CD4-positive, alpha-beta T cell (primary cell): ENCODE data around the gene PTH1R. TPM values are rescaled to one million over a fixed set of nuclear protein-coding genes. Genes with fewer than 3 reads are reported as not detected.

Experiments
- ATAC-seq: fragments of 200-7000 bp; cut with Tn5 transposase; one replicate; pipeline ENCODE4 v1.10.0; 2022; ENCODE audit warnings: mild to moderate bottlenecking; ENCODE audit not compliant: poor library complexity
- CTCF ChIA-PET: fragments of 350-600 bp; sonication (Branson Sonifier 250); formaldehyde crosslinking; loops from one replicate; lab custom pipeline; 2021; ENCODE audit warnings: antibody characterized with exemption, inconsistent platforms; lab: Charles Lee
- POLR2A ChIA-PET: fragments of 350-600 bp; sonication (Branson Sonifier 250); formaldehyde crosslinking; loops from one replicate; lab custom pipeline; 2021; ENCODE audit warnings: antibody characterized with exemption, inconsistent platforms; lab: Charles Lee
- DNase-seq, 14 experiments: peaks; one replicate each; pipeline ENCODE4 v3.0.0-alpha.2; 2013 to 2020; ENCODE audit warnings: mixed read lengths in 2 of 14
- H3K27ac ChIP-seq, 2 donors: one replicate each; pipeline versions ENCODE4 v1.5.1 to v1.7.0; 2013; ENCODE audit warnings: low read length in 2 of 2, low read depth in 1 of 2, mild to moderate bottlenecking in 1 of 2
- H3K27me3 ChIP-seq, 2 experiments: 1 replicate in 1 of 2; 2 replicates in 1 of 2; pipeline versions ENCODE4 v1.6.1 to v1.7.0; 2013; ENCODE audit warnings: low read length in 2 of 2, control low read depth in 1 of 2, mild to moderate bottlenecking in 1 of 2, moderate library complexity in 1 of 2; ENCODE audit not compliant: insufficient read depth in 2 of 2, control insufficient read depth in 1 of 2
- H3K36me3 ChIP-seq: one replicate; pipeline ENCODE4 v1.6.1; 2013; ENCODE audit warnings: low read length, control low read depth; ENCODE audit not compliant: insufficient read depth
- H3K4me1 ChIP-seq: one replicate; pipeline ENCODE4 v1.6.1; 2013; ENCODE audit warnings: low read length, control low read depth; ENCODE audit not compliant: insufficient read depth
- H3K4me3 ChIP-seq: one replicate; pipeline ENCODE4 v1.5.1; 2013; ENCODE audit warnings: mild to moderate bottlenecking, low read length, moderate library complexity
- H3K9me3 ChIP-seq, 2 experiments: 1 replicate in 1 of 2; 2 replicates in 1 of 2; pipeline versions ENCODE4 v1.6.1 to v1.7.0; 2013; ENCODE audit warnings: low read length in 2 of 2, mild to moderate bottlenecking in 2 of 2, control low read depth in 1 of 2, moderate library complexity in 1 of 2; ENCODE audit not compliant: control insufficient read depth in 1 of 2, insufficient read depth in 1 of 2
- H3K27ac Mint-ChIP-seq: one replicate; pipeline ENCODE4 v1.8.0; 2020; ENCODE audit warnings: mixed read lengths
- H3K27me3 Mint-ChIP-seq: one replicate; pipeline ENCODE4 v1.8.0; 2021; ENCODE audit warnings: mixed read lengths
- H3K36me3 Mint-ChIP-seq: one replicate; pipeline ENCODE4 v1.8.0; 2021; ENCODE audit warnings: low read depth, mixed read lengths
- H3K4me1 Mint-ChIP-seq: one replicate; pipeline ENCODE4 v1.8.0; 2021; ENCODE audit warnings: low read depth, mixed read lengths
- H3K4me3 Mint-ChIP-seq: one replicate; pipeline ENCODE4 v1.8.0; 2020; ENCODE audit warnings: mild to moderate bottlenecking, mixed read lengths
- H3K9me3 Mint-ChIP-seq: one replicate; pipeline ENCODE4 v1.8.0; 2020; ENCODE audit warnings: mixed read lengths
- intact Hi-C, 2 experiments: fragments of 100-400 bp; cut with DNase I in 1 of 2; cut with micrococcal nuclease in 1 of 2; formaldehyde crosslinking; loops; one replicate each; pipeline versions ENCODE4 v1.15.1 to v1.9.0; 2023 to 2025; cut with DNase I, micrococcal nuclease
- total RNA-seq, 174 experiments: library from RNA in 2 of 174; stranded (reverse) in 2 of 174; gene quantifications; one replicate each; pipeline ENCODE4 v1.2.3 and lab custom pipeline; 2021 to 2026
- TF ChIP-seq, protein P1 (sequence below): fragments of 200-600 bp; IDR thresholded peaks from one replicate; pipeline ENCODE4 v1.8.0; 2022; ENCODE audit warnings: antibody characterized with exemption, mild to moderate bottlenecking

Gene PTH1R
- total RNA-seq, 2 experiments from 2014 or later: not detected

DNA sequence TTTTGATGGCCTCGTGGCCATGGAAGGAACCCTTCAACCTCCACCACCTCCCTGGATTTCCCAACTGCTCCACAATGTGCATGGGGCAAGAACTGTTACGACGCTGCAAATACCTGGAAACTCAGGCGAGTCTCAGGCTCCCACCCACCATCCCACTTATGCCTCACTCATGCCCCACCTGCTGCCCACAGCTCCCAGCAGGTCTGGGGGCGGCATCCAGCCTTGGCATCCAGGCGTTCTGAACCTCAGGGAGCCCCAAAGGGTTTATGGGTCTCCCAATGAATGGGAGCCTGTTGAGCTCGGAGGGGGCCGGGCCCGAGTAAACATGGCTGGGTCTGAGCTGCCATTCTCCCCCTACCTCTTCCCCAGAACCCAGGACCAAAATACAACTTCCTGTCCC is 2.0 kb upstream of the PTH1R start:
- Histone ChIP-seq H3K27me3 (peaks cover 4 to 7% of the 10 kb centered on the region in 2 experiments), H3K36me3 (no peaks in the 10 kb centered on the region), H3K4me1 (no peaks in the 10 kb centered on the region), H3K4me3 (no peak overlapping the region), H3K27ac (no peak overlapping the region), H3K9me3 (no peaks in the 10 kb centered on the region)
- ChIA-PET CTCF (no interaction called here), POLR2A (no interaction called here)
- DNase-seq (no peak), ATAC-seq (no peak)
- TF ChIP-seq, protein P1, sequence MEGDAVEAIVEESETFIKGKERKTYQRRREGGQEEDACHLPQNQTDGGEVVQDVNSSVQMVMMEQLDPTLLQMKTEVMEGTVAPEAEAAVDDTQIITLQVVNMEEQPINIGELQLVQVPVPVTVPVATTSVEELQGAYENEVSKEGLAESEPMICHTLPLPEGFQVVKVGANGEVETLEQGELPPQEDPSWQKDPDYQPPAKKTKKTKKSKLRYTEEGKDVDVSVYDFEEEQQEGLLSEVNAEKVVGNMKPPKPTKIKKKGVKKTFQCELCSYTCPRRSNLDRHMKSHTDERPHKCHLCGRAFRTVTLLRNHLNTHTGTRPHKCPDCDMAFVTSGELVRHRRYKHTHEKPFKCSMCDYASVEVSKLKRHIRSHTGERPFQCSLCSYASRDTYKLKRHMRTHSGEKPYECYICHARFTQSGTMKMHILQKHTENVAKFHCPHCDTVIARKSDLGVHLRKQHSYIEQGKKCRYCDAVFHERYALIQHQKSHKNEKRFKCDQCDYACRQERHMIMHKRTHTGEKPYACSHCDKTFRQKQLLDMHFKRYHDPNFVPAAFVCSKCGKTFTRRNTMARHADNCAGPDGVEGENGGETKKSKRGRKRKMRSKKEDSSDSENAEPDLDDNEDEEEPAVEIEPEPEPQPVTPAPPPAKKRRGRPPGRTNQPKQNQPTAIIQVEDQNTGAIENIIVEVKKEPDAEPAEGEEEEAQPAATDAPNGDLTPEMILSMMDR: no peak
- Mint-ChIP-seq H3K4me1 (peaks cover 12% of the 10 kb centered on the region), H3K27me3 (peaks cover 17% of the 10 kb centered on the region), H3K4me3 (no peak overlapping the region), H3K9me3 (no peaks in the 10 kb centered on the region), H3K36me3 (no peaks in the 10 kb centered on the region), H3K27ac (no peak overlapping the region)
- intact Hi-C loops: no loop called here

DNA sequence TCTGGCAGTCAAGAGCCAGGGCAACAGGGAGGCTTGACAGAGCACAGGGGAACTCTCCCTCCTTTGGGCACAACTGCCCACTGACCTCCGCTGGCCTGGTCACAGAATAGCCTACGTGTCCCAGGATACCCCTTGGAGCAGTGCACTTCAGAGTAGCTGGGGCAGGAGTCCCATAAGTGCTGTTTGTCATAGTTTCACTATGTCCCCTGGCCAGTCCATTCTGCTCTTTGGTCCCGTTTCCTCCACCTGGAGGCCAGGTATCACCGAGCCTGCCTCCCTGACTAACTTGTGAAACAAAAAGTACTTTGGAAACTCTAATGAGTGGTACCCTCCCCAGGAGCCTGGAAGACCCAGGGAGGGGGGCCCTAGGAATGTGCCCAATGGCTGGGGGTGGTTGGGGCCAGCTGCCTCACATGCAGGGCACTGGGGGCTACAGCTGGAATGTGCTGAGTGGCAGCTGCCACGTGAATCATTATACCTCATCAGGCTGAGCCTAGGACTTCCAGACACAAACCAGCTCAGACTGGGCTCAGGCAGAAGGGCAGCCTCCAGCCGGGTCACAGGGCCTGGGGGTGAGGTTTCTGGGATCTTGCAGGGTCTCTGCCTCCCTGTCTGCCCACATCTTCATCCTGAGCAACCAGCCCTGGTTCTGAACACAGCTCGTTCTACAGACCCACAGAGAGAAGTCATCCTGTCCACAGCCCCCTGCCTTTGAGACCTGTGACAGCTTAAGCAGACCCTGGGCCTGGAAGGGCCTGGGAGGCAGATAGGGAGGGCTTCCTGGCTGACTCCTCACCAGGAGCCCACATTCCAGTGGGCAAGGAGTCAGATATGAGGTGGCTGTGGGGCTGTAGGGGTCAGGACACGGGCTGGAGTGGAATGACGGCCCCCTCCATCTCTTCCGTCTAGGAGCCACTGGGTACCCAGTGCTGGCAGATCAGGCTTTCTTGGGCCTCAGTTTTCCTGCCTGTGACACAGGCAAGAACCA is 914 bp upstream of the PTH1R start:
- no peak overlapping the region for H3K4me3 Mint-ChIP-seq
- CTCF ChIA-PET: interaction anchor here (1.2 kb wide), 1 partner anchor 9 kb away, joined by 4 read pairs; no protein-coding TSS in a partner anchor

DNA sequence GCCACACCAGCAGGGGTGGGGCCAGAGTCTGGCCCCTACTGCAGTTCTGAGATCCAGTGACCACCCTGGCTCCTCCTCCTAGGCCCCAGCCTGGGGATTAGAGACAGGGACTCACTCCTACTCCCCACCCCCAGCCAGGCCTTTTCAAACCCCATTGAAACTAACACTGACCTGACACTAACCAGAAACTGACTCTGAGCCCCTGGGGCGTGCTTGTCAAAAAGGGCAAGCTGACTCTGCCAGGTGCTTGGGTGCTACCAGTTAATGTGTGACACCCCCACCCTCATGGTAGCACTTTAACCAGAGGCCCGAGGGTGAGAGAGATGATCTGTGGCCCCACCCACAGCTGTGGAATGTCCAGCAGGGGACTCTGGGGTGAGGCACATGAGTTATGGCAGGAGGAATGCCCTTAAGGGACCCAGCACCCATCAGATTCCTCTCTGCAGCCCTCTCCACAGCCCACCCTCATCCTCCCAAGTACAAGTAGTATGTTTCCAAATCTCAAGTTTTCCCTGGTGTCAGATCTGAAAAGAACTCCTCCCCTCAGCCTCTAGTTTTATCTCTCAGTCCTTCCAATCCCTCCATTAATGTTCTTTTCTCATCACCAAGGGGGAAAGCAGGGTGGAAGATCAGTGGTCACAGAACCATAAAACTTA is 1.4 kb downstream of the PTH1R start:
- DNase-seq (no peak), ATAC-seq (no peak)
- ChIA-PET POLR2A (no interaction called here), CTCF (no interaction called here)
- H3K27me3 Mint-ChIP-seq: peaks cover 28% of the 10 kb centered on the region
- no peak overlapping the region for H3K4me3 Mint-ChIP-seq
- H3K36me3 Mint-ChIP-seq: no peaks in the 10 kb centered on the region
- peaks cover 21% of the 10 kb centered on the region for H3K4me1 ChIP-seq
- peaks cover 24 to 30% of the 10 kb centered on the region in 2 experiments for H3K27me3 ChIP-seq
- H3K4me3 ChIP-seq: no peak overlapping the region
- intact Hi-C loops: no loop called here
- H3K9me3 Mint-ChIP-seq: no peaks in the 10 kb centered on the region
- peaks cover 0 to 6% of the 10 kb centered on the region in 2 experiments for H3K9me3 ChIP-seq
- no peak overlapping the region for H3K27ac ChIP-seq
- no peaks in the 10 kb centered on the region for H3K36me3 ChIP-seq
- TF ChIP-seq, protein P1: no peak
- H3K4me1 Mint-ChIP-seq: peaks cover 13% of the 10 kb centered on the region
- H3K27ac Mint-ChIP-seq: no peak overlapping the region

More for the DNA sequence above, 914 bp upstream of the PTH1R start:
- no peak for DNase-seq
- H3K36me3 Mint-ChIP-seq: no peaks in the 10 kb centered on the region
- no peaks in the 10 kb centered on the region for H3K36me3 ChIP-seq
- peaks cover 12 to 16% of the 10 kb centered on the region in 2 experiments for H3K27me3 ChIP-seq
- no peak for ATAC-seq
- H3K9me3 Mint-ChIP-seq: no peaks in the 10 kb centered on the region
- H3K9me3 ChIP-seq: peaks cover 0 to 6% of the 10 kb centered on the region in 2 experiments
- no peak overlapping the region for H3K4me3 ChIP-seq
- TF ChIP-seq, protein P1: no peak
- H3K27ac Mint-ChIP-seq: no peak overlapping the region
- peaks cover 23% of the 10 kb centered on the region for H3K27me3 Mint-ChIP-seq
- H3K27ac ChIP-seq: no peak overlapping the region
- intact Hi-C loops: no loop called here
- POLR2A ChIA-PET: no interaction called here
- peaks cover 15% of the 10 kb centered on the region for H3K4me1 Mint-ChIP-seq
- H3K4me1 ChIP-seq: peaks cover 7% of the 10 kb centered on the region
